ENCODE results near the gene COX4I1.

Gene COX4I1

DNA sequence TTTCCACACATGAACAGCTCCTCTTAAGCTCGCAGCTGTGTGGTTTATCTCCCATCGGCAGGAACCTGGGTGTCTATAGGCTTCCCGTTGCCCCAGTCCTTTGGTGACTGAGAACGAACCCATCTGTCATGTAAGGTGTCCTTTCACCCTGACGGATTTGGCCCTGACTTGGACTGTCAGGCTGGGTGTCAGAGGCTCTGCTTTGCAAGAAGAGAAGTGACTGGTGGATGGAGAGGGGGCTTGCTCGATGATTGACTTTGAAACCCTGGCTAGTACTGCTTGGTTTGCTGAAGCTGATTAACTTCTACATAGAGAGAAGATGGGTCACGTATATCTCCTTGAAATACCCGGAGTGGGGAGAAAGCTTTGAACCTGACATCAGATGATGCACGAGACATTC lies 42.9 kb downstream of the COX4I1 start:
- in situ Hi-C loops (cut with HindIII; ENCODE audit: low sequenced_read_pairs), result no loop called here
- no peak overlapping the region for H3K4me3 ChIP-seq (ENCODE audit: low read depth, low read length)
- TF ChIP-seq, protein P1, sequence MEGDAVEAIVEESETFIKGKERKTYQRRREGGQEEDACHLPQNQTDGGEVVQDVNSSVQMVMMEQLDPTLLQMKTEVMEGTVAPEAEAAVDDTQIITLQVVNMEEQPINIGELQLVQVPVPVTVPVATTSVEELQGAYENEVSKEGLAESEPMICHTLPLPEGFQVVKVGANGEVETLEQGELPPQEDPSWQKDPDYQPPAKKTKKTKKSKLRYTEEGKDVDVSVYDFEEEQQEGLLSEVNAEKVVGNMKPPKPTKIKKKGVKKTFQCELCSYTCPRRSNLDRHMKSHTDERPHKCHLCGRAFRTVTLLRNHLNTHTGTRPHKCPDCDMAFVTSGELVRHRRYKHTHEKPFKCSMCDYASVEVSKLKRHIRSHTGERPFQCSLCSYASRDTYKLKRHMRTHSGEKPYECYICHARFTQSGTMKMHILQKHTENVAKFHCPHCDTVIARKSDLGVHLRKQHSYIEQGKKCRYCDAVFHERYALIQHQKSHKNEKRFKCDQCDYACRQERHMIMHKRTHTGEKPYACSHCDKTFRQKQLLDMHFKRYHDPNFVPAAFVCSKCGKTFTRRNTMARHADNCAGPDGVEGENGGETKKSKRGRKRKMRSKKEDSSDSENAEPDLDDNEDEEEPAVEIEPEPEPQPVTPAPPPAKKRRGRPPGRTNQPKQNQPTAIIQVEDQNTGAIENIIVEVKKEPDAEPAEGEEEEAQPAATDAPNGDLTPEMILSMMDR (IDR thresholded peaks at IDR 0.05; ENCODE audit: low read depth, low read length), result no peak
- DNase-seq (ENCODE audit: low read depth, low spot score), result no peak

DNA sequence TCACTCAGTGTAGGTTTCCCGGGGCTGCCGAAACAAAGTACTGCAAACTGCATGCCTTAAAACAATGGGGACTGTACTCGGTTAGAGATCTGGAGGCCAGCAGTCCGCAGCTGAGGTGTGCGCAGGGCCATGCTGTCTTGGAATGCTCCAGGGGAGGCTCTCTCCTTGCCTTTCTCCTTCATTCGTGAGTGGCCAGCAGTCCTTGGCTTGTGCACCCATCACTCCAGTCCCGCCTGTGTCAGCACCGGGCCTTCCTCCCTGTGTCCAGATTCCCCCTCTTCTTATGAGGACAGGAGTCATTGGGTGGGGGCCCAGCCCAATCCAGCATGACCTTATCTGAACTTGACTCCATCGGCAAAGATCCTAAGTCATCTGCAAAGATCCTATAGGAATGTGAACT lies 43.4 kb downstream of the COX4I1 start:
- no peak overlapping the region for H3K4me3 ChIP-seq (ENCODE audit: low read depth, low read length)
- in situ Hi-C loops (cut with HindIII; ENCODE audit: low sequenced_read_pairs), result no loop called here
- TF ChIP-seq, protein P1 (IDR thresholded peaks at IDR 0.05; ENCODE audit: low read depth, low read length), result no peak
- no peak for DNase-seq (ENCODE audit: low read depth, low spot score)

DNA sequence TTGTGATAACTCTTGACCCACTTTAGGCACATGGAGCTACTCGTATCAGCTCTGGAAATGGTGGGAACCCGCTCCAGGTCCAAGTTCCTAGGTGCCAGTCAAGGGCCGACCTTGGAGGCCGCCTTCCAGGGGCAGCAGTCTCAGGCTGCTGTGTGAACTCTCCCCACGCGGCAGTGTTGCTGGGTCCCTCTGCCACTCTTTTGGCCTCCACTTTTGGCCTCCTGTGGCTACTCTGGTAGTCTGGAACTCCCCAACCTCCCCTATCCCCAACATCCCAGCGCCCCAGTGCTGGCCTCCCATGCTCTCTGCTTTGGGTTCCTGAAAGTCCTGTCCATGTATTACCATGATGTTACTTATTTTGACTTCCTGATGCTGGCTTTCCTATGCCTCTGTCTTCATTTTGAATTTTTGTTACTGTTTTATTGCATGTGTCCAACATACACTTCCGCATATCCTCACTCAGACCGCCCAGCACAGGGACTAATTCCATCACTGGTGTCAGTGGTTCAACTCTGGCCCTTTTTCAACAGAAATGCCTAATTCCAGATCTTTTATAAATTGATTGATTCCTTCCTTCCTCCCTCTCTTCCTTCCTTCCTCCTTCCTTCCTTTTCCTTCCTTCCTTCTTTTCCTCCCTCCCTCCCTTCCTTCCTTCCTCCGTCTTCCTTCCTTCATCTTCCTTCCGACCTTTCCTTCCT lies 44.1 kb downstream of the COX4I1 start:
- DNase-seq (ENCODE audit: low read depth, low spot score), result no peak
- TF ChIP-seq, protein P1 (IDR thresholded peaks at IDR 0.05; ENCODE audit: low read depth, low read length), result no peak
- no peak overlapping the region for H3K4me3 ChIP-seq (ENCODE audit: low read depth, low read length)
- in situ Hi-C loops (cut with HindIII; ENCODE audit: low sequenced_read_pairs), result no loop called here

DNA sequence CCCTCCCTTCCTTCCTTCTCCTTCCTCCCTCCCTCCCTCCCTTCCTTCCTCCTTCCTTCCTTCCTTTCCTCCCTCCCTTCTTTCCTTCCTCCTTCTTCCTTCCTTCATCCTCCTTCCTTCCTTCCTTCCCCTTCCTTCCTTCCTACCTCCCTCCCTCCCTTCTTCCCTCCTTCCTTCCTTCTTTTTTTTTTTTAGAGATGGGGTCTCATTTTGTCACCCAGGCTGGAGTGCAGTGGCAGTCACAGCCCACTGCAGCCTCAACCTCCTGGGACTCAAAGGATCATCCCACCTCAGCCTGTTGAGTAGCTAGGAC lies 44.6 kb downstream of the COX4I1 start:
- in situ Hi-C loops (cut with HindIII; ENCODE audit: low sequenced_read_pairs), result no loop called here
- H3K4me3 ChIP-seq (ENCODE audit: low read depth, low read length), result no peak overlapping the region
- no peak for DNase-seq (ENCODE audit: low read depth, low spot score)
- TF ChIP-seq, protein P1 (IDR thresholded peaks at IDR 0.05; ENCODE audit: low read depth, low read length), result no peak

DNA sequence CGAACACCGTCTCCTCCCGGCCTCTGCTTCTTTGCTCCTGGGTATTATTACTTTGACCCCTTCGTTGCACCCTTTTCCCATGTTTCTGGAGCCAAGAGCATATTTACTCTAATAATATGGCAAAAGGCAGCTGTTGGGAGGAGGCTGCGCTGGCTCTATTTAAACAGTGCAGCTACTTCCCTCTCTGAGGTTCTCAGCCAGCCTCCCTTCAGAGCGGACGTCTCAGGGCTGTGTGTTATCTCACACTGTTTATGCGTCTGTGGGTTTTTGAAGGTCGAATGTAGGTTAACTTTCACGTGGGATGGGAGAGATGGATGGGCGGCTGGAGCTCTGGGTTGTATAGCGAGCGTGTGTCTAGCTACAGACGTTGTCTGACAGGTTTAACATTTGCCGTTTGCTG lies 45.3 kb downstream of the COX4I1 start:
- DNase-seq (ENCODE audit: low read depth, low spot score), result no peak
- H3K4me3 ChIP-seq (ENCODE audit: low read depth, low read length), result no peak overlapping the region
- in situ Hi-C loops (cut with HindIII; ENCODE audit: low sequenced_read_pairs), result no loop called here
- TF ChIP-seq, protein P1 (IDR thresholded peaks at IDR 0.05; ENCODE audit: low read depth, low read length), result no peak

DNA sequence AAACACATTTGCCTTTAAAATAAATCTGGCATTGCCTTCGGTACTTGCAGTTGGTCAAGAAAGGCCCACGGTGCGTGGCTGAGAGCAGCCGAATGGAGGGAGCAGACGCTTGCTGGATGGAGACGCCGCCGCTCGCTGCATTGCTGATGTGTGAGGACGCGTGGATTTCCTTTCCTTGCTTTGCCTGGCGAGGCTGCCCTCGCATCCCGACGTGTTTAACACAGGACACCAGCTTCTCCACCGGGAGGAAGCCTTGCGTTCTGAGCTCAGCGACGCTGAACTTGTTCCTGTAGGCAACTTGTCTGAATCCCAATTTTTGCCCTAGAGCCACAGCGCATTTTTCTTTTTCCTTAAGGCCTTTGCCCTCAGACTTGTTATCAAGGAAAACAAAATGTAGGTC lies 45.8 kb downstream of the COX4I1 start:
- H3K4me3 ChIP-seq (ENCODE audit: low read depth, low read length), result no peak overlapping the region
- TF ChIP-seq, protein P1 (IDR thresholded peaks at IDR 0.05; ENCODE audit: low read depth, low read length), result no peak
- in situ Hi-C loops (cut with HindIII; ENCODE audit: low sequenced_read_pairs), result no loop called here
- no peak for DNase-seq (ENCODE audit: low read depth, low spot score)

DNA sequence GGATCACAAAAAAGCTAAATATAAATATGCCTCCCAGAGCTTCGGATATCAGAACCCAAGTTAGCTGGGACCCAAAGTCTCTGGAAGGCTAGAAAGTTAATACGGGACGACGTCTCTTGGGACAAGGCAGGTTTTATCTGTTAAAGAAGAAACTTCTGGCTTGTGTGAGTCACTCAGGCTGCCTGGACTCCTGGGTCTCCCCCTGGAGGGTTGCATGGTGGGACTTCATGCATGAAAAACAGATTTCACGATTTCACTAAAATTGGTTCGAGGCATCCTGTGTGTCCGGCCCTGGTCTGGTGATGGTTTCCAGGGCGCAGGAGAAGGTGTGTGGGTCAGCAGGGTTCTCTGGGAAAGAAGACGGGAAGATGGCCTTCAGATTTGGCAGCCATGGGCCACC lies 47.0 kb downstream of the COX4I1 start:
- H3K4me3 ChIP-seq (ENCODE audit: low read depth, low read length), result no peak overlapping the region
- no peak for DNase-seq (ENCODE audit: low read depth, low spot score)
- TF ChIP-seq, protein P1 (IDR thresholded peaks at IDR 0.05; ENCODE audit: low read depth, low read length), result no peak
- in situ Hi-C loops (cut with HindIII; ENCODE audit: low sequenced_read_pairs), result no loop called here
